NB4 (cell line): ENCODE results near the gene VSTM1.
"Not testable (repeated sequence)": the region's sequence is repeated elsewhere in the genome, so short reads cannot be mapped to it uniquely, and the experiment has no call there.

ENCODE experiments used
- DNase-seq: peaks from one replicate; pipeline ENCODE4 v3.0.0; 2010; ENCODE audit warnings: low read depth
- H3K4me3 ChIP-seq: one replicate; pipeline ENCODE4 v1.5.1; 2011; ENCODE audit warnings: mild to moderate bottlenecking, low read depth, low read length, moderate library complexity
- MYC ChIP-seq: IDR thresholded peaks from 2 replicates; pipeline ENCODE4 v1.6.1; 2011; ENCODE audit warnings: low read depth, low read length
- POLR2A ChIP-seq: IDR thresholded peaks from 2 replicates; pipeline ENCODE4 v1.6.1; 2011; ENCODE audit warnings: mild to moderate bottlenecking; ENCODE audit not compliant: insufficient read length; ENCODE audit errors: extremely low read depth
- TF ChIP-seq, protein P1 (sequence below): IDR thresholded peaks from one replicate; pipeline ENCODE4 v1.5.1; 2012; ENCODE audit warnings: low read depth, low read length
- TF ChIP-seq, protein P2 (sequence below): IDR thresholded peaks from 2 replicates; pipeline ENCODE4 v1.6.1; 2011; ENCODE audit warnings: low read depth, low read length

VSTM1 gene

DNA sequence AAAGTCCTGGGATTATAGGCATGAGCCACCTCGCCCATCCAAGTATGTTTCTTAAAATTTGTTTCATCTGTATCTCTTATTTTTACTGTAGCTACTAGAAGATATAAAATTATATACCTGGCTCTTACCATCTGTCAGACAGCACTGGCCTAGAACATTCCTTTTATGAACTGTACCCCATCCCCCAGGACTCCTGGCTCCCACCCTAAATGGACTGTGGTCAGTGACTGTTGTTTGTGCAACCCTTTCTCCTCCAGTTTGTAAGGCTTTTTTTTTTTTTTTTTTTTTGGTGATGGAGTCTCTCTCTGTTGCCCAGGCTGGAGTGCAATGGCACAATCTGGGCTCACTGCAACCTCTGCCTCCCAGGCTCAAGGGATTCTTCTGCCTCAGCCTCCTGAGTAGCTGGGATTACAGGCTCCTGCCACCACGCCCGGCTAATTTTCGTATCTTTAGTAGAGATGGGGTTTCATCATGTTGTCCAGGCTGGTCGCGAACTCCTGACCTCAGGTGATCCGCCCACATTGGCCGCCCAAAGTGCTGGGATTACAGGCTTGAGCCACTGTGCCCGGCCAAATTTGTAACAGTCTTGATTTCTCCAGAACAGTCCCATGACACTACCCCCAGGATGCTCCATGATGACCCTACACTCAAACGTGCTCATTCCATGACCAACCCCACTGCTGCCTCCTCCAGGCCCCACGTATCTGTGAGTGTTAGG is 41.5 kb upstream of the VSTM1 start:
- H3K4me3 ChIP-seq, result no peak overlapping the region
- TF ChIP-seq, protein P1, sequence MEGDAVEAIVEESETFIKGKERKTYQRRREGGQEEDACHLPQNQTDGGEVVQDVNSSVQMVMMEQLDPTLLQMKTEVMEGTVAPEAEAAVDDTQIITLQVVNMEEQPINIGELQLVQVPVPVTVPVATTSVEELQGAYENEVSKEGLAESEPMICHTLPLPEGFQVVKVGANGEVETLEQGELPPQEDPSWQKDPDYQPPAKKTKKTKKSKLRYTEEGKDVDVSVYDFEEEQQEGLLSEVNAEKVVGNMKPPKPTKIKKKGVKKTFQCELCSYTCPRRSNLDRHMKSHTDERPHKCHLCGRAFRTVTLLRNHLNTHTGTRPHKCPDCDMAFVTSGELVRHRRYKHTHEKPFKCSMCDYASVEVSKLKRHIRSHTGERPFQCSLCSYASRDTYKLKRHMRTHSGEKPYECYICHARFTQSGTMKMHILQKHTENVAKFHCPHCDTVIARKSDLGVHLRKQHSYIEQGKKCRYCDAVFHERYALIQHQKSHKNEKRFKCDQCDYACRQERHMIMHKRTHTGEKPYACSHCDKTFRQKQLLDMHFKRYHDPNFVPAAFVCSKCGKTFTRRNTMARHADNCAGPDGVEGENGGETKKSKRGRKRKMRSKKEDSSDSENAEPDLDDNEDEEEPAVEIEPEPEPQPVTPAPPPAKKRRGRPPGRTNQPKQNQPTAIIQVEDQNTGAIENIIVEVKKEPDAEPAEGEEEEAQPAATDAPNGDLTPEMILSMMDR, result no peak
- TF ChIP-seq POLR2A (no peak), MYC (no peak)
- TF ChIP-seq, protein P2, sequence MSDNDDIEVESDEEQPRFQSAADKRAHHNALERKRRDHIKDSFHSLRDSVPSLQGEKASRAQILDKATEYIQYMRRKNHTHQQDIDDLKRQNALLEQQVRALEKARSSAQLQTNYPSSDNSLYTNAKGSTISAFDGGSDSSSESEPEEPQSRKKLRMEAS, result no peak
- no peak for DNase-seq

DNA sequence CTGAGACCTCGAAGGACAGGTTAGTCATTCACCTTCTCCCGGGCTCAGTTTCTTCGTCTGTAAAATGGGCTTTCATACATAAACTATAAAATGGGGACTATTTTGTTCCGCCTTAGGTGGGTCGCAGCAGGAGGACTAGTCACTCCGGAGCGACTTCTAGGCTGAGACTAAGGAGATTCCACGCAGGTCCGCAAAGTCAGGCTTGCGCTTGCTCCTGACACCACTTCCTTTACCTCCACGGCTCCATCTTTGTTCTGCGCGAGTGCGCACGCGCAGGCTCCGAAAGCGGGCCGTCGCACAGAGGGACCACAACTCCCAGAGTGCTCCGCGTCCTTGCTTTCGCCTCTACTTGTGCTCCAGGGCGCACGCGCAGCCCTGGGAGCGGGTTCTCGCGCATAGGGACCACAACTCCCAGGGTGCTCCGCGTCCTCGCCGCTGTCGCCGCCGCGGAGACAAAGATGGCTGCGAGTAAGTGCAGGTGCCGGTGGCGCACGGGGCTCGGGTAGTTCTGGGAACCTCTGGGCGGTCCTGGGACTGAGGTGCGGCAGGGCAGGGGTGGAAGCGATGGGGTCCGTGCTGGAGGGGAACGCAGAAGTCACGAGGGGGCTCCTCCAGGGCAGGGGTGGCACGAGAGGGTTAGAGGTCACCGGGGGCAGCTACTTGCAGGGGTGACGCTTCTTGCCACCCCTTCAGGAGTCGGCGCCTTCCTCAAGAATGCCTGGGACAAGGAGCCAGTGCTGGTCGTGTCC is 38.9 kb upstream of the VSTM1 start, which contains the start of gene NDUFA3:
Gene NDUFA3 (plus strand): TSS at position 435 of the 749 bp plus-strand sequence. CDS start 24 bp downstream, at position 459.
- peak; percentile 98 for DNase-seq
- TF ChIP-seq POLR2A (peak; percentile 81), MYC (peak; percentile 39)
- TF ChIP-seq, protein P1, result no peak
- TF ChIP-seq, protein P2, result peak; percentile 15
- H3K4me3 ChIP-seq, result peak within 1 kb of the TSS; percentile 83

DNA sequence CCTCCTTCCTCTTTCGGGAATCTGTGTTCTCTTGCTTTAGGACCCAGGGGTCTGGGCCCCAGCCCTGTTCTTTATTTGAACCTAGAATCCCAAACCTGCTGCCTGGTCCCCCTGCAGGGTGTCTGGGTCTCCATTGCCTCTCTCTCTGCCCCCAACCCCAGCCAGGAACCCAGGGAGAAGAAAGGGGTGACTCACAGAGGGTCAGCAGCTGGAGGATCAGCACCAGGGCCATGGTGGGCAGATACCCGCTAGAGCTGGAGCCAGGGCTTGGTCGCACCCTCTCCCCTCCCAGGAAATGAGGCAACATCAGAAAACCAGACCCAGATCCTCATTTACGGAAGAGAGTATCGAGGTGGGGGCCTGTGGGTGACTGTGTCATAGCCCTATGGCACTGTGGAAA is 36.9 kb upstream of the VSTM1 start, which contains the start of gene OSCAR:
Gene OSCAR (minus strand): TSS at position 243 of the 400 bp plus-strand sequence. CDS start 11 bp downstream, at position 232.
- peak within 1 kb of the TSS; percentile 60 for H3K4me3 ChIP-seq
- TF ChIP-seq POLR2A, result peak; percentile 26
- TF ChIP-seq, protein P1, result no peak
- peak; percentile 92 for DNase-seq

DNA sequence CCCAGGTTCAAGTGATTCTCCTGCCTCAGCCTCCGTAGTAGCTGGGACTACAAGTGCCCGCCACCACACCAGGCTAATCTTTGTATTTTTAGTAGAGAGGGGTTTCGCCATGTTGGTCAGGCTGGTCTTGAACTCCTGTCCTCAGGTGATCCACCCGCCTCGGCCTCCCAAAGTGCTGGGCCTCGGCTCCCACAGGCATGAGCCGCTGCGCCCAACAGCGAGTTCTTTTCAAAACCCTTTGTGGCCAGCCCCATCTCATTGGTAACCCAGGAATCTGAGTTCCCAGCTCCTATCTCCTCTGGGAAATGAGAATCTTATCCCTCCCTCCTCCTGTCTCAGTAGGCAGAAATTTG is 36.2 kb upstream of the VSTM1 start:
- not testable (repeated sequence) for DNase-seq
- H3K4me3 ChIP-seq, result peak overlapping the region; percentile 60

DNA sequence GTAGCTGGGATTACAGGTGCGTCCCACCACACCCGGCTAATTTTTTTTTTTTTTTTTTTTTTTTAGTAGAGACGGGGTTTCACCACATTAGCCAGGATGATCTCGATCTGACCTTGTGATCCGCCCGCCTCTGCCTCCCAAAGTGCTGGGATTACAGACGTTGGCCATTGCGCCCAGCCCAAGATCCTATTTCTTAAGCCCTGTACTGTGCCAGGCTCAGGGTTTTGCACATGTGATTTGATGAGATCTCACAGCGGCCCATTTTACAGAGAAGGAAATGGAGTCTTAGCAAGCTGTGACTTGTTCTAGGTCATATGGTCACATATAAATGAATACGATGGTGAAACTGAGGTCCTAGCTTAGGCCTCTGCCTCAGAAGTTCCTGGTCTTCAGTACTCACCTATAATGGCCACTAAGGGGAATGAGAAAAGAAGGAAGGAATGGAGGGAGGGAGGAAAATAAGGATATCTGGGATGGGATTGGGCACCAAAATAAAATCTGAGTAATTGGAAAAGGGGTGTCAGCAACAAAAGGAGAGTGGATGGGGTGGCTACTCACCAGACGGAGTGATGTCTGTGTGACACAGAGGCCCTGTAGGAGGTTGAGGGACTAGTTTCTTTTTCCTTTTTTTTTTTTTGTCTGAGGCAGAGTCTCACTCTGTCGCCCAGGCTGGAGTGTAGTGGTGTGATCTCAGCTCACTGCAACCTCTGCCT is 35.6 kb upstream of the VSTM1 start:
- no peak for DNase-seq
- TF ChIP-seq MYC (no peak), POLR2A (no peak)
- TF ChIP-seq, protein P2, result no peak
- TF ChIP-seq, protein P1, result no peak
- H3K4me3 ChIP-seq, result no peak overlapping the region

DNA sequence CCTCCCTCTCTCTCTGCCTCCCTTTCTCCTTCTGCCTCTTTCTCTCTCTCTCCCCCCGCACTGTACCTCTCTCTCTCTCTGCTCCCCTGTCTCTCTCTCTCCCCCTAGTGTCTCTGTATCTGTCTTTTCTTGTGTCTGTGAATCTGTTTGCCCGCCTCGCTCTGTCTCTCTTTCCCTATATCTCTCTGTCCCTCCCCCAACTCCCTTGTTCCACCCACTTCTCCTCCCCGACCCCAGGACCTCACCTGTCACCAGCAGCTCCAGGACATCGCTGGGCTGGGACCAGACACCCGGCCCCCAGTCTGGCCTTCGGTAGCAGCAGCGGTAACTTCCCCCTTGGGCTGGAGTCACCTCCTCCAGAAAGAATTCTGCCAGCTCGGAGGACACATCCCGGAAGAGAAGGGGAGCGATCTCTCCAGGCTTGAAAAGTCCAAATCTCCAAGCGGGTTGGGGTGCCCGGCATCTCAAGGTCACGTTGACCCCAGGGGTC is 33.0 kb upstream of the VSTM1 start:
- TF ChIP-seq MYC (no peak), POLR2A (no peak)
- TF ChIP-seq, protein P2, result no peak
- TF ChIP-seq, protein P1, result no peak
- no peak overlapping the region for H3K4me3 ChIP-seq
- no peak for DNase-seq

DNA sequence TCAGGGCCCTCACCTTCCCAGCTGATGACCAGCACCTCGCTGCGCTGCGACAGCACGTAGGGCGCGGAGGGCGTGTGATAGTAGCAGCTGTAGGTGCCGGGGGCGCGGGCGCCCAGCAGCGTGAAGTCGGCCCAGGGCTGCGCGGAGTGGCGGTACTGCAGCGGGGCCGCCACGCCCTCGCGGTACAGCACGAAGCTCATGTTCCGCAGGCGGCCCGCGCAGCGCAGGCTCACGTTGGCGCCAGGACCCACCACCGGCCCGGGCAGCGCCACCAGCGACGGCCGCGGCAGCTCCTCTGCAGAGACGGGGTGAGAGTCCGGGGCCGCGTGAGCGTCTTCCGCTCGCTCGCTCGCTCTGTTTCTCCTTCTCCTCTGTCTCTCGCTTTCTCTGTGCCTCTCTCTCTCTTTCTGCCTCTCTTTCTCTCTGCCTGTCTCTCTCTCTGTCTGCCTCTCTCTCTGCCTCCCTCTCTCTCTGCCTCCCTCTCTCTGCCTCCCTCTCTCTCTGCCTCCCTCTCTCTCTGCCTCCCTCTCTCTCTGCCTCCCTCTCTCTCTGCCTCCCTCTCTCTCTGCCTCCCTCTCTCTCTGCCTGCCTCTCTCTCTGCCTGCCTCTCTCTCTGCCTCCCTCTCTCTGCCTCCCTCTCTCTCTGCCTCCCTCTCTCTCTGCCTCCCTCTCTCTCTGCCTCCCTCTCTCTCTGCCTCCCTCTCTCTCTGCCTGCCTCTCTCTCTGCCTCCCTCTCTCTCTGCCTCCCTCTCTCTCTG is 32.3 kb upstream of the VSTM1 start:
- DNase-seq, H3K4me3 ChIP-seq: not testable (repeated sequence)
